ENCODE data around the gene SPATA4. TPM values are rescaled to one million over a fixed set of nuclear protein-coding genes. Genes with fewer than 3 reads are reported as not detected.

The SPATA4 gene
- total and polyA plus RNA-seq, 2 donors (not counting 3 experiments of a cell fraction or from before 2014, with no cell fraction given), result not detected

- Histone ChIP-seq H3K4me1 (ENCODE audit: control insufficient read depth, extremely low read depth, insufficient read depth, low read length) (peaks cover 15% of the 10 kb centered on the region), H3K4me3 (replicated peaks in 1 of 3; ENCODE audit: insufficient read depth in 1 of 3, low read depth in 1 of 3, low read length in 3 of 3) (no peak overlapping the region), H3K9me1 (replicated peaks; ENCODE audit: control insufficient read depth, extremely low read depth, insufficient read depth, low read length) (no peaks in the 10 kb centered on the region), H2AFZ (ENCODE audit: low read depth, low read length) (no peak overlapping the region), H3K27ac (ENCODE audit: insufficient read depth, low read depth, low read length) (no peak overlapping the region), H4K20me1 (replicated peaks; ENCODE audit: control insufficient read depth, extremely low read depth, insufficient read depth, low read length) (no peaks in the 10 kb centered on the region), H3K4me2 (ENCODE audit: insufficient read depth, low read length) (no peak overlapping the region), H3K79me2 (ENCODE audit: control insufficient read depth, insufficient read depth, low read length) (no peaks in the 10 kb centered on the region), H3K27me3 (ENCODE audit: control insufficient read depth in 2 of 2, insufficient read depth in 2 of 2, low read length in 2 of 2) (no peaks in the 10 kb centered on the region), H3K9ac (replicated peaks; ENCODE audit: extremely low read depth, insufficient read depth, low read length) (no peak overlapping the region), H3K36me3 (ENCODE audit: control insufficient read depth in 2 of 2, extremely low read depth in 1 of 2, insufficient read depth in 2 of 2, low read length in 2 of 2) (no peaks in the 10 kb centered on the region), H3K9me3 (replicated peaks; ENCODE audit: control insufficient read depth, insufficient read depth, low read length) (no peaks in the 10 kb centered on the region)
- dilution Hi-C loops (cut with MboI; ENCODE audit: extremely low pct_ligation_motif_present, low sequenced_read_pairs), result no loop called here
- ChIA-PET POLR2A (no interaction called here), CTCF (no interaction called here)
- DNase-seq (ENCODE audit: low read depth, low spot score), result no peak
- intact Hi-C loops (cut with micrococcal nuclease), result no loop called here
- TF ChIP-seq POLR2A (IDR thresholded peaks at IDR 0.05; ENCODE audit: low read depth, low read length), result no peak
- TF ChIP-seq POLR2AphosphoS5 (IDR thresholded peaks at IDR 0.05; ENCODE audit: insufficient read depth, low read depth, low read length), result no peak
- no peak for TF ChIP-seq CTCF (IDR thresholded peaks at IDR 0.05; ENCODE audit: extremely low read depth in 1 of 2, insufficient read depth in 1 of 2, low read depth in 1 of 2, low read length in 2 of 2)
- no peak for TF ChIP-seq MAX (IDR thresholded peaks at IDR 0.05; ENCODE audit: insufficient read depth, insufficient read length)
- no peak for TF ChIP-seq JUN (IDR thresholded peaks at IDR 0.05; ENCODE audit: borderline replicate concordance, insufficient read depth, insufficient read length, low read depth)
- TF ChIP-seq FOS (IDR thresholded peaks at IDR 0.05; ENCODE audit: borderline replicate concordance, insufficient read depth, low read length), result no peak
- TF ChIP-seq MYC (IDR thresholded peaks at IDR 0.05; ENCODE audit: low read depth, low read length), result no peak
- no peak for TF ChIP-seq GATA2 (IDR thresholded peaks at IDR 0.05; ENCODE audit: insufficient read depth, insufficient read length, low read depth, low read length)
- TF ChIP-seq EZH2 (IDR thresholded peaks at IDR 0.05; ENCODE audit: borderline replicate concordance, low read depth, low read length, severe bottlenecking), result no peak
- no peak for FAIRE-seq
- no TSS peak for BruUV-seq (replicated peaks)
These were observed 5.2 kb downstream of the SPATA4 start for GRCh38 chr4:176189891-176190795.

Data from endothelial cell of umbilical vein (primary cell).